Left lung (tissue), 10 donors: ENCODE data around the gene DHPS. TPM values are rescaled to one million over a fixed set of nuclear protein-coding genes. Genes with fewer than 3 reads are reported as not detected.
"Not testable (repeated sequence)": the region's sequence is repeated elsewhere in the genome, so short reads cannot be mapped to it uniquely, and the experiment has no call there.

Source experiments
- ATAC-seq: fragments of 200-7000 bp; cut with Tn5 transposase; one replicate; pipeline ENCODE4 v1.9.1; 2020; ENCODE audit warnings: moderate library complexity
- DNase-seq, 4 donors: peaks; one replicate each; pipeline ENCODE4 v3.0.0-alpha.2; 2013 to 2020
- H3K27ac ChIP-seq, 2 donors: fragments of 200-600 bp; sonication (generic) in 1 of 2; one replicate each; pipeline versions ENCODE4 v1.5.0 to v1.8.0; 2020 to 2021
- H3K27me3 ChIP-seq, 2 donors: fragments of 200-600 bp; sonication (generic) in 1 of 2; one replicate each; pipeline versions ENCODE4 v1.5.0 to v1.8.0; 2020 to 2021
- H3K36me3 ChIP-seq, 2 donors: fragments of 200-600 bp; sonication (generic) in 1 of 2; one replicate each; pipeline versions ENCODE4 v1.5.0 to v1.8.0; 2020 to 2021
- H3K4me1 ChIP-seq, 2 donors: fragments of 200-600 bp; one replicate each; pipeline ENCODE4 v1.8.0; 2021
- H3K4me3 ChIP-seq, 2 donors: fragments of 200-600 bp; sonication (generic) in 1 of 2; one replicate each; pipeline versions ENCODE4 v1.5.0 to v1.8.0; 2020 to 2021; ENCODE audit warnings: mild to moderate bottlenecking in 1 of 2
- H3K9me3 ChIP-seq, 2 donors: fragments of 200-600 bp; sonication (generic) in 1 of 2; one replicate each; pipeline versions ENCODE4 v1.5.0 to v1.8.0; 2020 to 2021
- CTCF ChIP-seq, 2 donors: fragments of 200-600 bp; sonication (generic) in 1 of 2; IDR thresholded peaks; one replicate each; pipeline versions ENCODE4 v1.5.0 to v1.8.0; 2021; ENCODE audit warnings: antibody characterized with exemption in 2 of 2
- intact Hi-C, 2 donors: fragments of 100-400 bp; cut with DNase I; formaldehyde crosslinking; loops; one replicate each; pipeline versions ENCODE4 v1.11.2 to v1.14.2; 2022
- polyA plus RNA-seq, 6 donors: library from polyadenylated mRNA; unstranded; fragments of 120-200 nt; gene quantifications; one replicate each; pipeline ENCODE4 v1.2.1, GENCODE V29; 2013; ENCODE audit not compliant: insufficient read length in 6 of 6
- total RNA-seq, 2 donors: library from RNA; stranded (reverse); fragmentation: NEBNext Ultra II Directional; extraction: Animal tissue kit (Norgen Biotek cat#: 25700); gene quantifications; one replicate each; pipeline ENCODE4 v1.2.1, GENCODE V29; 2021
- donor health status: DM: no; HTN: yes; CAD: no.
- donor health status: DM: no; HTN: no; CAD: no.

The DHPS gene
- total and polyA plus RNA-seq, 8 donors: 63.8 to 96.9 (median 82.8) TPM

GRCh38 chr19:12715929-12716328, 34.2 kb upstream of the DHPS start:
- H3K4me3 ChIP-seq: no peak overlapping the region
- intact Hi-C loops: no loop called here
- no peak for DNase-seq
- H3K27ac ChIP-seq: no peak overlapping the region
- peaks cover 0 to 80% of the 10 kb centered on the region in 2 donors for H3K36me3 ChIP-seq
- ATAC-seq: no peak
- TF ChIP-seq CTCF (IDR thresholded peaks at IDR 0.05): no peak
- H3K4me1 ChIP-seq: peaks cover 10 to 13% of the 10 kb centered on the region in 2 donors
- H3K9me3 ChIP-seq: no peaks in the 10 kb centered on the region
- H3K27me3 ChIP-seq: no peaks in the 10 kb centered on the region

DNA sequence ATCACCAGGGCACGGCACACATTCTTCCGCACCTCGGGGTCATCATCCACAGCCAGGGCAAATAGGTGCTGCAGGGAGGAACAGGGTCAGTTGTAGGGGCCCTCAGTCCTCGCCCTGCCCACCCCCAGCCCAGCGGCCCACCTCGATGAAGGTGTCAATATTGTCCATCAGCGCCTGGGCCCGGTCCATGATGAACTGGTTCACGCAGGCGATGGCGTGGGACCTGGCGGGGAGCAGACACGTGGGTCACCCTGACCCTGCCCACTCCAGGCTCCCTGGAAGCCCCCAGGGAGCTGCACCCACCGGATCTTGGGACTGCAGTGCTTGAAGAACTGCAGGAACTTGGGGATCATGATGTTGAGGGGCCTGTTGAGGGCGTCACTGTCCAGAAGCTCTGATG, 33.4 kb upstream of the DHPS start:
- no peaks in the 10 kb centered on the region for H3K9me3 ChIP-seq
- peaks cover 0 to 89% of the 10 kb centered on the region in 2 donors for H3K36me3 ChIP-seq
- intact Hi-C loops: no loop called here
- H3K27ac ChIP-seq: no peak overlapping the region
- TF ChIP-seq CTCF (IDR thresholded peaks at IDR 0.05): no peak
- H3K4me3 ChIP-seq: no peak overlapping the region
- ATAC-seq (no peak), DNase-seq (no peak)
- H3K27me3 ChIP-seq: no peaks in the 10 kb centered on the region
- peaks cover 2 to 5% of the 10 kb centered on the region in 2 donors for H3K4me1 ChIP-seq

- peaks cover 0 to 98% of the 10 kb centered on the region in 2 donors for H3K36me3 ChIP-seq
- H3K27me3 ChIP-seq, H3K9me3 ChIP-seq, intact Hi-C loops, H3K4me1 ChIP-seq, ATAC-seq, H3K27ac ChIP-seq, H3K4me3 ChIP-seq, DNase-seq: not testable (repeated sequence)
Measured at GRCh38 chr19:12713304-12713703, 31.6 kb upstream of the DHPS start.

DNA sequence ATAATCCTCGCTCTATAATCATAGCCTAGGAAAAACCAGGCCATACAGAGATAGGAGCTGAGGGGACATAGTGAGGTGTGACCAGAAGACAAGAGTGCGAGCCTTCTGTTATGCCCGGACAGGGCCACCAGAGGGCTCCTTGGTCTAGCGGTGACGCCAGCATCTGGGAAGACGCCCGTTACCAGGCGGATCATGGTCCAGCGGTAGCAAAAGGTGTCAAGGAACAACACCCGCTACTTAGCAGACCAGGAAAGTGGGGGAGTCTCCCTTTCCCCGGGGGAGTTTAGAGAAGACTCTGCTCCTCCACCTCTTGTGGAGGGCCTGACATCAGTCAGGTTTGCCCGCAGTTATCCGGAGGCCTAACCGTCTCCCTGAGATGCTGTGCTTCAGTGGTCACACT, 30.4 kb upstream of the DHPS start:
- TF ChIP-seq CTCF (IDR thresholded peaks at IDR 0.05): peak; percentile 14 to 25
- H3K27me3 ChIP-seq, H3K4me1 ChIP-seq, DNase-seq, intact Hi-C loops, H3K4me3 ChIP-seq, H3K9me3 ChIP-seq, ATAC-seq, H3K27ac ChIP-seq: not testable (repeated sequence)
- peaks cover 0 to 98% of the 10 kb centered on the region in 2 donors for H3K36me3 ChIP-seq

- DNase-seq: no peak
- H3K9me3 ChIP-seq: no peaks in the 10 kb centered on the region
- H3K36me3 ChIP-seq: peaks cover 0 to 98% of the 10 kb centered on the region in 2 donors
- TF ChIP-seq CTCF (IDR thresholded peaks at IDR 0.05): no peak
- no peak overlapping the region for H3K4me3 ChIP-seq
- H3K4me1 ChIP-seq: no peaks in the 10 kb centered on the region
- H3K27ac ChIP-seq: no peak overlapping the region
- intact Hi-C loops: no loop called here
- no peak for ATAC-seq
- no peaks in the 10 kb centered on the region for H3K27me3 ChIP-seq
Measured at GRCh38 chr19:12711187-12711586, 29.5 kb upstream of the DHPS start.

GRCh38 chr19:12708641-12709040, 27.0 kb upstream of the DHPS start:
- no peak for TF ChIP-seq CTCF (IDR thresholded peaks at IDR 0.05)
- ATAC-seq: no peak
- Histone ChIP-seq H3K4me3 (no peak overlapping the region), H3K27me3 (no peaks in the 10 kb centered on the region), H3K4me1 (no peaks in the 10 kb centered on the region), H3K27ac (no peak overlapping the region), H3K36me3 (peaks cover 0 to 98% of the 10 kb centered on the region in 2 donors), H3K9me3 (no peaks in the 10 kb centered on the region)
- intact Hi-C loops: no loop called here
- no peak for DNase-seq
